ENCODE measurements around the gene TENT5C. TPM values are rescaled to one million over a fixed set of nuclear protein-coding genes. Genes with fewer than 3 reads are reported as not detected.

Gene TENT5C
- total and polyA plus RNA-seq, 4 donors = 1.0 to 17.7 (median 4.1) TPM

GRCh38 chr1:117646007-117646811 lies 40.4 kb downstream of the TENT5C start:
- H3K36me3 ChIP-seq (ENCODE audit: control insufficient read depth in 1 of 2, insufficient read depth in 2 of 2, low read length in 1 of 2) = no peaks in the 10 kb centered on the region
- DNase-seq (no peak), ATAC-seq (ENCODE audit: low FRiP score) (peak; percentile 45)
- intact Hi-C loops (cut with DNase I) = loop anchor here in 1 of 2 donors (1.0 kb wide), 1 partner anchor 41 kb away; no protein-coding TSS in a partner anchor
- H3K9me3 ChIP-seq (ENCODE audit: control insufficient read depth, low read length) = no peaks in the 10 kb centered on the region
- H3K4me3 ChIP-seq (ENCODE audit: low read length in 2 of 2) = no peak overlapping the region
- H3K27ac ChIP-seq (ENCODE audit: low read depth in 1 of 2, low read length in 2 of 2) = no peak overlapping the region
- 56 to 64% methylated on average over 10 of the region's 10 CpGs for WGBS, 2 donors
- H3K4me1 ChIP-seq (ENCODE audit: control insufficient read depth in 1 of 2, insufficient read depth in 2 of 2, low read length in 2 of 2) = no peaks in the 10 kb centered on the region
- no peaks in the 10 kb centered on the region for H3K27me3 ChIP-seq (ENCODE audit: control insufficient read depth in 1 of 2, insufficient read depth in 2 of 2, low read length in 1 of 2)

- H3K4me1 ChIP-seq (ENCODE audit: control insufficient read depth in 1 of 2, insufficient read depth in 2 of 2, low read length in 2 of 2) = no peaks in the 10 kb centered on the region
- no peaks in the 10 kb centered on the region for H3K9me3 ChIP-seq (ENCODE audit: control insufficient read depth, low read length)
- intact Hi-C loops (cut with DNase I) = loop anchor here in 1 of 2 donors (1.0 kb wide), 1 partner anchor 42 kb away; no protein-coding TSS in a partner anchor
- DNase-seq = no peak
- no peak overlapping the region for H3K4me3 ChIP-seq (ENCODE audit: low read length in 2 of 2)
- H3K27ac ChIP-seq (ENCODE audit: low read depth in 1 of 2, low read length in 2 of 2) = no peak overlapping the region
- H3K27me3 ChIP-seq (ENCODE audit: control insufficient read depth in 1 of 2, insufficient read depth in 2 of 2, low read length in 1 of 2) = no peaks in the 10 kb centered on the region
- no peak for ATAC-seq (ENCODE audit: low FRiP score)
- WGBS, 2 donors = 94 to 96% methylated on average over 12 of the region's 12 CpGs
- H3K36me3 ChIP-seq (ENCODE audit: control insufficient read depth in 1 of 2, insufficient read depth in 2 of 2, low read length in 1 of 2) = no peaks in the 10 kb centered on the region
Observed at GRCh38 chr1:117646956-117647355, 41.1 kb downstream of the TENT5C start.

- DNase-seq (no peak), ATAC-seq (ENCODE audit: low FRiP score) (no peak)
- no peaks in the 10 kb centered on the region for H3K27me3 ChIP-seq (ENCODE audit: control insufficient read depth in 1 of 2, insufficient read depth in 2 of 2, low read length in 1 of 2)
- H3K27ac ChIP-seq (ENCODE audit: low read depth in 1 of 2, low read length in 2 of 2) = no peak overlapping the region
- 68 to 98% methylated on average over 2 of the region's 2 CpGs for WGBS, 2 donors
- no peaks in the 10 kb centered on the region for H3K9me3 ChIP-seq (ENCODE audit: control insufficient read depth, low read length)
- intact Hi-C loops (cut with DNase I) = no loop called here
- no peaks in the 10 kb centered on the region for H3K4me1 ChIP-seq (ENCODE audit: control insufficient read depth in 1 of 2, insufficient read depth in 2 of 2, low read length in 2 of 2)
- H3K4me3 ChIP-seq (ENCODE audit: low read length in 2 of 2) = no peak overlapping the region
- no peaks in the 10 kb centered on the region for H3K36me3 ChIP-seq (ENCODE audit: control insufficient read depth in 1 of 2, insufficient read depth in 2 of 2, low read length in 1 of 2)
Observed at GRCh38 chr1:117648015-117648414, 42.2 kb downstream of the TENT5C start.

- Histone ChIP-seq H3K27ac (ENCODE audit: low read depth in 1 of 2, low read length in 2 of 2) (no peak overlapping the region), H3K27me3 (ENCODE audit: control insufficient read depth in 1 of 2, insufficient read depth in 2 of 2, low read length in 1 of 2) (no peaks in the 10 kb centered on the region), H3K4me1 (ENCODE audit: control insufficient read depth in 1 of 2, insufficient read depth in 2 of 2, low read length in 2 of 2) (no peaks in the 10 kb centered on the region), H3K9me3 (ENCODE audit: control insufficient read depth, low read length) (no peaks in the 10 kb centered on the region), H3K36me3 (ENCODE audit: control insufficient read depth in 1 of 2, insufficient read depth in 2 of 2, low read length in 1 of 2) (no peaks in the 10 kb centered on the region), H3K4me3 (ENCODE audit: low read length in 2 of 2) (no peak overlapping the region)
- WGBS, 2 donors = 87 to 96% methylated on average over 6 of the region's 6 CpGs
- intact Hi-C loops (cut with DNase I) = no loop called here
- ATAC-seq (ENCODE audit: low FRiP score) = no peak
- DNase-seq = no peak
Observed at GRCh38 chr1:117650840-117651568, 45.2 kb downstream of the TENT5C start.

- Histone ChIP-seq H3K36me3 (ENCODE audit: control insufficient read depth in 1 of 2, insufficient read depth in 2 of 2, low read length in 1 of 2) (no peaks in the 10 kb centered on the region), H3K4me1 (ENCODE audit: control insufficient read depth in 1 of 2, insufficient read depth in 2 of 2, low read length in 2 of 2) (no peaks in the 10 kb centered on the region), H3K9me3 (ENCODE audit: control insufficient read depth, low read length) (no peaks in the 10 kb centered on the region), H3K27me3 (ENCODE audit: control insufficient read depth in 1 of 2, insufficient read depth in 2 of 2, low read length in 1 of 2) (no peaks in the 10 kb centered on the region), H3K27ac (ENCODE audit: low read depth in 1 of 2, low read length in 2 of 2) (no peak overlapping the region), H3K4me3 (ENCODE audit: low read length in 2 of 2) (no peak overlapping the region)
- intact Hi-C loops (cut with DNase I) = no loop called here
- WGBS, 2 donors = 94 to 99% methylated on average over 4 of the region's 4 CpGs
- no peak for ATAC-seq (ENCODE audit: low FRiP score)
- no peak for DNase-seq
Observed at GRCh38 chr1:117651616-117652015, 45.8 kb downstream of the TENT5C start.

GRCh38 chr1:117652421-117652820 lies 46.6 kb downstream of the TENT5C start:
- no peak overlapping the region for H3K27ac ChIP-seq (ENCODE audit: low read depth in 1 of 2, low read length in 2 of 2)
- H3K36me3 ChIP-seq (ENCODE audit: control insufficient read depth in 1 of 2, insufficient read depth in 2 of 2, low read length in 1 of 2) = no peaks in the 10 kb centered on the region
- WGBS, 2 donors = 95 to 98% methylated on average over 2 of the region's 2 CpGs
- intact Hi-C loops (cut with DNase I) = no loop called here
- no peak overlapping the region for H3K4me3 ChIP-seq (ENCODE audit: low read length in 2 of 2)
- H3K4me1 ChIP-seq (ENCODE audit: control insufficient read depth in 1 of 2, insufficient read depth in 2 of 2, low read length in 2 of 2) = no peaks in the 10 kb centered on the region
- no peaks in the 10 kb centered on the region for H3K9me3 ChIP-seq (ENCODE audit: control insufficient read depth, low read length)
- no peak for DNase-seq
- no peaks in the 10 kb centered on the region for H3K27me3 ChIP-seq (ENCODE audit: control insufficient read depth in 1 of 2, insufficient read depth in 2 of 2, low read length in 1 of 2)
- ATAC-seq (ENCODE audit: low FRiP score) = no peak

GRCh38 chr1:117653195-117653594 lies 47.3 kb downstream of the TENT5C start:
- no peak overlapping the region for H3K27ac ChIP-seq (ENCODE audit: low read depth in 1 of 2, low read length in 2 of 2)
- 96 to 97% methylated on average over 4 of the region's 4 CpGs for WGBS, 2 donors
- no peaks in the 10 kb centered on the region for H3K36me3 ChIP-seq (ENCODE audit: control insufficient read depth in 1 of 2, insufficient read depth in 2 of 2, low read length in 1 of 2)
- H3K27me3 ChIP-seq (ENCODE audit: control insufficient read depth in 1 of 2, insufficient read depth in 2 of 2, low read length in 1 of 2) = no peaks in the 10 kb centered on the region
- ATAC-seq (ENCODE audit: low FRiP score) = no peak
- intact Hi-C loops (cut with DNase I) = no loop called here
- no peaks in the 10 kb centered on the region for H3K4me1 ChIP-seq (ENCODE audit: control insufficient read depth in 1 of 2, insufficient read depth in 2 of 2, low read length in 2 of 2)
- H3K4me3 ChIP-seq (ENCODE audit: low read length in 2 of 2) = no peak overlapping the region
- no peak for DNase-seq
- H3K9me3 ChIP-seq (ENCODE audit: control insufficient read depth, low read length) = no peaks in the 10 kb centered on the region

GRCh38 chr1:117653732-117654492 lies 48.1 kb downstream of the TENT5C start:
- Histone ChIP-seq H3K27ac (ENCODE audit: low read depth in 1 of 2, low read length in 2 of 2) (no peak overlapping the region), H3K9me3 (ENCODE audit: control insufficient read depth, low read length) (no peaks in the 10 kb centered on the region), H3K36me3 (ENCODE audit: control insufficient read depth in 1 of 2, insufficient read depth in 2 of 2, low read length in 1 of 2) (no peaks in the 10 kb centered on the region), H3K27me3 (ENCODE audit: control insufficient read depth in 1 of 2, insufficient read depth in 2 of 2, low read length in 1 of 2) (no peaks in the 10 kb centered on the region), H3K4me3 (ENCODE audit: low read length in 2 of 2) (no peak overlapping the region), H3K4me1 (ENCODE audit: control insufficient read depth in 1 of 2, insufficient read depth in 2 of 2, low read length in 2 of 2) (no peaks in the 10 kb centered on the region)
- DNase-seq = no peak
- intact Hi-C loops (cut with DNase I) = no loop called here
- WGBS, 2 donors = 61 to 69% methylated on average over 11 of the region's 11 CpGs
- no peak for ATAC-seq (ENCODE audit: low FRiP score)

All from aorta (tissue), 5 donors.